Fibroblast of lung (primary cell): ENCODE results near the gene CXCL12. TPM values are rescaled to one million over a fixed set of nuclear protein-coding genes. Genes with fewer than 3 reads are reported as not detected.
A peak's percentile ranks its signal among the peaks of the same experiment; 100 is the strongest.

Source experiments
- DNase-seq, 2 donors: peaks; one replicate each; pipeline versions ENCODE4 v3.0.0 to v3.0.0-alpha.2; 2010; ENCODE audit warnings: low read depth in 2 of 2
- H2AFZ ChIP-seq: 2 replicates; pipeline ENCODE4 v1.5.1; 2012; ENCODE audit warnings: low read length, control low read depth, inconsistent platforms
- H3K27ac ChIP-seq: 2 replicates; pipeline ENCODE4 v1.5.1; 2011; ENCODE audit warnings: low read length, control low read depth; ENCODE audit not compliant: insufficient read depth
- H3K27me3 ChIP-seq: 2 replicates; pipeline ENCODE4 v1.5.1; 2011; ENCODE audit warnings: mild to moderate bottlenecking, low read length; ENCODE audit not compliant: control insufficient read depth, insufficient read depth
- H3K36me3 ChIP-seq: 2 replicates; pipeline ENCODE4 v1.5.1; 2011; ENCODE audit warnings: low read length; ENCODE audit not compliant: control insufficient read depth, insufficient read depth
- H3K4me1 ChIP-seq: 2 replicates; pipeline ENCODE4 v1.5.1; 2011; ENCODE audit warnings: low read length; ENCODE audit not compliant: control insufficient read depth, insufficient read depth; ENCODE audit errors: extremely low read depth
- H3K4me2 ChIP-seq: 2 replicates; pipeline ENCODE4 v1.5.1; 2011; ENCODE audit warnings: low read length, control low read depth; ENCODE audit not compliant: insufficient read depth; ENCODE audit errors: extremely low read depth
- H3K4me3 ChIP-seq, 4 experiments: fragments of 200-600 bp in 1 of 4; sonication (generic) in 1 of 4; replicated peaks in 1 of 4; 2 replicates each; pipeline ENCODE4 v1.5.1; 2011 to 2016; ENCODE audit warnings: low read length in 4 of 4, low read depth in 3 of 4, mild to moderate bottlenecking in 3 of 4, control low read depth in 2 of 4, inconsistent platforms in 1 of 4, mixed read lengths in 1 of 4; ENCODE audit not compliant: insufficient read depth in 1 of 4; ENCODE audit errors: control extremely low read depth in 1 of 4
- H3K79me2 ChIP-seq: 2 replicates; pipeline ENCODE4 v1.5.1; 2012; ENCODE audit warnings: mild to moderate bottlenecking, low read length, inconsistent platforms; ENCODE audit not compliant: control insufficient read depth, insufficient read depth
- H3K9ac ChIP-seq: 2 replicates; pipeline ENCODE4 v1.5.1; 2011; ENCODE audit warnings: mild to moderate bottlenecking, low read length, control low read depth; ENCODE audit not compliant: insufficient read depth
- H3K9me3 ChIP-seq: 2 replicates; pipeline ENCODE4 v1.5.1; 2012; ENCODE audit warnings: low read depth, low read length; ENCODE audit not compliant: control insufficient read depth, insufficient read depth
- H4K20me1 ChIP-seq: 2 replicates; pipeline ENCODE4 v1.5.1; 2011; ENCODE audit warnings: low read length; ENCODE audit not compliant: control insufficient read depth, insufficient read depth; ENCODE audit errors: extremely low read depth
- EZH2 ChIP-seq: IDR thresholded peaks from 2 replicates; pipeline ENCODE4 v1.5.1; 2012; ENCODE audit warnings: low read length, control low read depth, mild to moderate bottlenecking; ENCODE audit errors: missing control alignments
- polyA plus RNA-seq, 2 donors: library from polyadenylated mRNA; depleted of rRNA in 1 of 2; stranded (reverse) in 1 of 2; unstranded in 1 of 2; fragments of >200 nt; gene quantifications; 2 replicates each; pipeline ENCODE4 v1.2.1, GENCODE V29; 2011 to 2012; ENCODE audit warnings: missing spikeins in 1 of 2
- total RNA-seq: library from RNA; depleted of rRNA; stranded (reverse); fragments of >200 nt; gene quantifications from 2 replicates; pipeline ENCODE4 v1.2.1, GENCODE V29; 2014
- TF ChIP-seq, protein P1 (sequence below), 2 donors: IDR thresholded peaks in 1 of 2; conservative IDR thresholded peaks in 1 of 2; 1 replicate in 1 of 2; 2 replicates in 1 of 2; pipeline ENCODE4 v1.5.1; 2011 to 2012; ENCODE audit warnings: low read length in 2 of 2, control low read depth in 1 of 2, inconsistent platforms in 1 of 2, low read depth in 1 of 2, mild to moderate bottlenecking in 1 of 2

CXCL12 gene
- total and polyA plus RNA-seq, 2 donors (not counting 1 experiment from before 2014, with no cell fraction given): 268 to 611 TPM

DNA sequence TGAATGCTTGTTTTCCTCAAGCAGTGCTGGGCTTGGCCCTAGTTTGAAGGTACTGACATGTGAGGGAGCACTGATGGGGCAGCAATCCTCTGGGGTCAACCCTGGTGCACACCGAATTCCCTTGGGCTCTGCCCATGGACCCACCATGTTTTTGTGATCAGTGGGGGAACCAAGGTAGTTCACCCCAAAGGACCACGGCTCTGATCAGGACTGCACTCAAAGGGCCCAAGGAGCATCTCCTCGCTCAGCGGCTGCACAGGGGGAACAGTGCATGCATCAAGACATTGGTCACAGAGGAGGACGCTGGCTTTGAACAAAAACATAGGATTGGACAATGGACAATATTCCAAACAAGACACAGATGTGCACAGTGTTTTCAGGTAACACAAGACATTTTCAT, 12.7 kb downstream of the CXCL12 start:
- no peak overlapping the region for H3K27ac ChIP-seq
- H3K9me3 ChIP-seq: no peaks in the 10 kb centered on the region
- H3K27me3 ChIP-seq: no peaks in the 10 kb centered on the region
- H3K4me1 ChIP-seq: no peaks in the 10 kb centered on the region
- H3K9ac ChIP-seq: no peak overlapping the region
- H3K4me3 ChIP-seq: no peak overlapping the region
- no peaks in the 10 kb centered on the region for H3K79me2 ChIP-seq
- H3K36me3 ChIP-seq: peaks cover 2% of the 10 kb centered on the region
- no peak for TF ChIP-seq EZH2
- TF ChIP-seq, protein P1, sequence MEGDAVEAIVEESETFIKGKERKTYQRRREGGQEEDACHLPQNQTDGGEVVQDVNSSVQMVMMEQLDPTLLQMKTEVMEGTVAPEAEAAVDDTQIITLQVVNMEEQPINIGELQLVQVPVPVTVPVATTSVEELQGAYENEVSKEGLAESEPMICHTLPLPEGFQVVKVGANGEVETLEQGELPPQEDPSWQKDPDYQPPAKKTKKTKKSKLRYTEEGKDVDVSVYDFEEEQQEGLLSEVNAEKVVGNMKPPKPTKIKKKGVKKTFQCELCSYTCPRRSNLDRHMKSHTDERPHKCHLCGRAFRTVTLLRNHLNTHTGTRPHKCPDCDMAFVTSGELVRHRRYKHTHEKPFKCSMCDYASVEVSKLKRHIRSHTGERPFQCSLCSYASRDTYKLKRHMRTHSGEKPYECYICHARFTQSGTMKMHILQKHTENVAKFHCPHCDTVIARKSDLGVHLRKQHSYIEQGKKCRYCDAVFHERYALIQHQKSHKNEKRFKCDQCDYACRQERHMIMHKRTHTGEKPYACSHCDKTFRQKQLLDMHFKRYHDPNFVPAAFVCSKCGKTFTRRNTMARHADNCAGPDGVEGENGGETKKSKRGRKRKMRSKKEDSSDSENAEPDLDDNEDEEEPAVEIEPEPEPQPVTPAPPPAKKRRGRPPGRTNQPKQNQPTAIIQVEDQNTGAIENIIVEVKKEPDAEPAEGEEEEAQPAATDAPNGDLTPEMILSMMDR (conservative IDR thresholded peaks at IDR 0.05 in 1 of 2, IDR thresholded peaks at IDR 0.05 in 1 of 2; ENCODE audit: low read depth in 1 of 2, low read length in 2 of 2): no peak
- DNase-seq: no peak
- H2AFZ ChIP-seq: no peak overlapping the region
- no peaks in the 10 kb centered on the region for H4K20me1 ChIP-seq
- H3K4me2 ChIP-seq: no peak overlapping the region

- TF ChIP-seq EZH2: no peak
- TF ChIP-seq, protein P1 (conservative IDR thresholded peaks at IDR 0.05 in 1 of 2, IDR thresholded peaks at IDR 0.05 in 1 of 2; ENCODE audit: low read depth in 1 of 2, low read length in 2 of 2): no peak
- no peaks in the 10 kb centered on the region for H4K20me1 ChIP-seq
- H3K27me3 ChIP-seq: no peaks in the 10 kb centered on the region
- DNase-seq: no peak
- H3K9me3 ChIP-seq: no peaks in the 10 kb centered on the region
- H2AFZ ChIP-seq: no peak overlapping the region
- peaks cover 2% of the 10 kb centered on the region for H3K36me3 ChIP-seq
- H3K27ac ChIP-seq: no peak overlapping the region
- H3K79me2 ChIP-seq: no peaks in the 10 kb centered on the region
- H3K9ac ChIP-seq: no peak overlapping the region
- no peaks in the 10 kb centered on the region for H3K4me1 ChIP-seq
- no peak overlapping the region for H3K4me3 ChIP-seq
- H3K4me2 ChIP-seq: no peak overlapping the region
Measured at GRCh38 chr10:44370731-44371248, 14.1 kb downstream of the CXCL12 start.

GRCh38 chr10:44369854-44370253, 15.0 kb downstream of the CXCL12 start:
- no peaks in the 10 kb centered on the region for H3K9me3 ChIP-seq
- H3K36me3 ChIP-seq: peaks cover 2% of the 10 kb centered on the region
- H4K20me1 ChIP-seq: no peaks in the 10 kb centered on the region
- no peak overlapping the region for H3K27ac ChIP-seq
- no peak overlapping the region for H3K4me2 ChIP-seq
- TF ChIP-seq, protein P1 (conservative IDR thresholded peaks at IDR 0.05 in 1 of 2, IDR thresholded peaks at IDR 0.05 in 1 of 2; ENCODE audit: low read depth in 1 of 2, low read length in 2 of 2): no peak
- TF ChIP-seq EZH2: no peak
- no peak overlapping the region for H3K9ac ChIP-seq
- H3K27me3 ChIP-seq: no peaks in the 10 kb centered on the region
- no peak overlapping the region for H3K4me3 ChIP-seq
- H3K4me1 ChIP-seq: no peaks in the 10 kb centered on the region
- no peaks in the 10 kb centered on the region for H3K79me2 ChIP-seq
- peak; percentile 6 to 39 for DNase-seq
- no peak overlapping the region for H2AFZ ChIP-seq
